ENCODE data around the gene CALML3.

Gene CALML3

DNA sequence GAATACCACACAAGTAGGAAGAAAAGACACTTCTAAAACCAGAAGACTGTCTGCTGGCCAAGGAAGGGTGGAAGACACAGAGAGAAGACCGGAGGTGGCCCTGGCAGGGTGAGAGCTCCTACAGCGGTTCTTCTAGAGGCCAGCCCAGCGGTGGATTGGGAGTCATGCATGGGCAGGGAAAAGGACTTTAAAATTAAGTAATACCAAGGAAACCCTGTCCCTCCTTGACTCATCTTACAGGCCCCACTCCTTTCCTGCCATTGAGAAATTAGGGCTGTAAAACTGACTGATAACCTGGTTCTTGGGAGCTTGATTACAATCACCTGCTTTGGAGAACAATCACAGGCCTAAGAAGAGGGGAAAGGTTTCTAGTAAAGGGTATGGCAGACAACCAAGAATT, 16.1 kb downstream of the CALML3 start:
- DNase-seq (ENCODE audit: low read depth, low spot score), result no peak
- H3K4me3 ChIP-seq (ENCODE audit: low read depth, low read length), result no peak overlapping the region
- TF ChIP-seq, protein P1, sequence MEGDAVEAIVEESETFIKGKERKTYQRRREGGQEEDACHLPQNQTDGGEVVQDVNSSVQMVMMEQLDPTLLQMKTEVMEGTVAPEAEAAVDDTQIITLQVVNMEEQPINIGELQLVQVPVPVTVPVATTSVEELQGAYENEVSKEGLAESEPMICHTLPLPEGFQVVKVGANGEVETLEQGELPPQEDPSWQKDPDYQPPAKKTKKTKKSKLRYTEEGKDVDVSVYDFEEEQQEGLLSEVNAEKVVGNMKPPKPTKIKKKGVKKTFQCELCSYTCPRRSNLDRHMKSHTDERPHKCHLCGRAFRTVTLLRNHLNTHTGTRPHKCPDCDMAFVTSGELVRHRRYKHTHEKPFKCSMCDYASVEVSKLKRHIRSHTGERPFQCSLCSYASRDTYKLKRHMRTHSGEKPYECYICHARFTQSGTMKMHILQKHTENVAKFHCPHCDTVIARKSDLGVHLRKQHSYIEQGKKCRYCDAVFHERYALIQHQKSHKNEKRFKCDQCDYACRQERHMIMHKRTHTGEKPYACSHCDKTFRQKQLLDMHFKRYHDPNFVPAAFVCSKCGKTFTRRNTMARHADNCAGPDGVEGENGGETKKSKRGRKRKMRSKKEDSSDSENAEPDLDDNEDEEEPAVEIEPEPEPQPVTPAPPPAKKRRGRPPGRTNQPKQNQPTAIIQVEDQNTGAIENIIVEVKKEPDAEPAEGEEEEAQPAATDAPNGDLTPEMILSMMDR (IDR thresholded peaks at IDR 0.05; ENCODE audit: low read depth, low read length), result no peak
- in situ Hi-C loops (cut with HindIII; ENCODE audit: low sequenced_read_pairs), result no loop called here

DNA sequence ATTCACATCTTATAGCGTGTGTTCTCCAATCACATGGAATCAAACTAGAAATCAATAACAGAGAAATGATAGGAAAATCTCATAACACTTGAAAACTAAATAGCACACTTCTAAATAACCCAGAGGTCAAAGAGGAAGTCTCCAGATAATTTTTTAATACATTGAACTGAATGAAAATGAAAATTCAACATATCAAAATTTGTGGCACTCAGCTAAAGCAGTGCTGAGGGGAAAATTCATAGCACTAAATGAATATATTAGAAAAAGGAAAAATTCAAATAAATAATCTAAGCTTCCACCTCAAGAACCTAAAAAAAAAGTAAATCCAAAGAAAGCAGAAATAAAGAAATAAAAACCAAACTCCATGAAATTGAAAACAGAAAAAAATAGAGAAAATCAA, 17.3 kb downstream of the CALML3 start:
- TF ChIP-seq, protein P1 (IDR thresholded peaks at IDR 0.05; ENCODE audit: low read depth, low read length), result no peak
- in situ Hi-C loops (cut with HindIII; ENCODE audit: low sequenced_read_pairs), result no loop called here
- no peak overlapping the region for H3K4me3 ChIP-seq (ENCODE audit: low read depth, low read length)
- no peak for DNase-seq (ENCODE audit: low read depth, low spot score)

DNA sequence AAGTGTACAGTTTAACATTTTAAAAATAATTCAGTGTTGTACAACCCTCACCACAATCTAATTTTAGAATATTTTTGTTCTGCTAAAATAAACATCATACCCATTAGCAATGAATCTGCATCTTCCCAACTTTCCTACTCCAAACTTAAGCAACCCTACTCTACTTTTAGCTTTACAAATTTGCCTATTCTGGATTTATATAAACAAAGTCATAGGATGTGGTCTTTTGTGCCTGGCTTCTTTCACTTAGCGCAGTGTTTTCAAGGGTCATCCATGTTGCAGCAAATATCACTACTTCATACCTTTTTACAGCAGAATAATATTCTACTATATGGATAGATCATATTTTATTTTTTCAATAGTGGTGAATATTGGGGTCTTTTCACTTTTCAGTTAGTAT, 18.9 kb downstream of the CALML3 start:
- DNase-seq (ENCODE audit: low read depth, low spot score), result peak; percentile 25
- TF ChIP-seq, protein P1 (IDR thresholded peaks at IDR 0.05; ENCODE audit: low read depth, low read length), result no peak
- H3K4me3 ChIP-seq (ENCODE audit: low read depth, low read length), result no peak overlapping the region
- in situ Hi-C loops (cut with HindIII; ENCODE audit: low sequenced_read_pairs), result no loop called here

DNA sequence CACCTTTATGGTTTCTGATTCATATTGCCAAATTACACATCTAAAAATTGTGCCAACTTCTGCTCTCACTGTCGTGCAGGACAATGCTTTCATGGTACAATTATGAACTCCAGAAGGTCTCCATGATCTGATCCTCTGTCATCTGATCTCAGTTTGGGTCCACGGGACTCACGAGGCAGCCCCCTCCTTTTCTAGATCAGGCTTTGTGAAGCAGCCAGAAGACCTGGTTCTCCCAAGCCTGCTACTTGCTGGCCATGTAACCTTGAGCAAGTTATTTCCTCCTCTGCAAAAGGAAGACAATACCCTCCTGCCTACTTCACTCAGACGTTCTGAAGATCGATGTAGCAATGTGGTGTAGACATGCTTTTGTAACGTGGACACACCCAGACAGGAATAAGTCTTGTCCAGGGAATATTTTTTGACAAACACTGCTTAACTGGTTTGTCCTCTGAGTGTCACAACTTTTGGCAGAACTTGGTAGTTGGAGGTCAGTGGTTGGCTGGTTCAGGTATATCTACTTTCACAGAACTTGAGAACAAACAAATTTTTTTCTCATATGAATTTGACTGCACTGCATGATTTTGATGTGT, 19.6 kb downstream of the CALML3 start:
- in situ Hi-C loops (cut with HindIII; ENCODE audit: low sequenced_read_pairs), result no loop called here
- TF ChIP-seq, protein P1 (IDR thresholded peaks at IDR 0.05; ENCODE audit: low read depth, low read length), result no peak
- H3K4me3 ChIP-seq (ENCODE audit: low read depth, low read length), result no peak overlapping the region
- DNase-seq (ENCODE audit: low read depth, low spot score), result no peak

DNA sequence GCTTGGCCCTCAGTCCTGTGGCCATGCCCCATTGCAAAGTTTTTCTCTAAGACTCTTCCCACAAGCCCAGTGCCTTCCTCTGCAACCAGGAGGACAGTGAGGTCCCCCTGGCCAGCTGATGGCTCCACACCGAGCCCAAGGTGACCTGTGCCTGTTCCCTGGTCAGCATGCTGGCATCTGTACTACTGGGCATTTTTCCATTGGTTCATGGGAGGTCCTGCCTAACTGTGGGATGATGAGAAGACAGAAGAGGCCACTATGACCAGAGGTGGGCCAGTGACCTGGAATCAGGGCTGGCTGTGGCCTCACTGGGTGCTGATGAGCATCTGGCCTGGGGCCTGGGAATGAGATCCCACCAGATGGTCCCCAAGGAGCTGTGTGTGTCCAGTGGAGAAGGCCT, 20.2 kb downstream of the CALML3 start:
- no peak overlapping the region for H3K4me3 ChIP-seq (ENCODE audit: low read depth, low read length)
- no peak for DNase-seq (ENCODE audit: low read depth, low spot score)
- TF ChIP-seq, protein P1 (IDR thresholded peaks at IDR 0.05; ENCODE audit: low read depth, low read length), result no peak
- in situ Hi-C loops (cut with HindIII; ENCODE audit: low sequenced_read_pairs), result no loop called here

DNA sequence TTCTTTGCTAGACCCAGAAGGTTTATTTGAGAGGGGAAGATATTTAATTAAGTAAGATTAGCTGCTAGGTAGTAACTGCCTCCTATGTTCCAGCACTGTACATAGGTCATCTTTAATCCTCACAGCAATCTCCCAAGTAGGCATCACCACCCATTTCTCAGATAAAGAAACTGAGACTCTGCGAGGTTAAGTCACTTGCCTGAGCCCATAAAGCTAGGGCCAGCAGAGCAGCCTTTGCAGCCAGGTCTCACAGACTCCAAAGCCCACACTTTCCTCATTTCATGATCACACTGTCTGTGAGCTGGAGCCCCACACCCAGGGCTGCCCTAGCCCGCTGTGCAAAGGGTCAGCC, 20.6 kb downstream of the CALML3 start:
- in situ Hi-C loops (cut with HindIII; ENCODE audit: low sequenced_read_pairs), result no loop called here
- TF ChIP-seq, protein P1 (IDR thresholded peaks at IDR 0.05; ENCODE audit: low read depth, low read length), result no peak
- DNase-seq (ENCODE audit: low read depth, low spot score), result no peak

More for the DNA sequence above, 20.6 kb downstream of the CALML3 start:
- no peak overlapping the region for H3K4me3 ChIP-seq (ENCODE audit: low read depth, low read length)
